Body of pancreas (tissue), 4 donors: ENCODE data around the gene TP53TG5. TPM values are rescaled to one million over a fixed set of nuclear protein-coding genes. Genes with fewer than 3 reads are reported as not detected.

ENCODE experiments used
- ATAC-seq: fragments of 150-250 bp; one replicate; pipeline ENCODE4 v1.9.1; 2016
- DNase-seq, 4 donors: peaks; one replicate each; pipeline ENCODE4 v3.0.0-alpha.2; 2019
- H3K27ac ChIP-seq, 4 donors: fragments of 200-600 bp; sonication (generic); 1 replicate in 3 of 4; 2 replicates in 1 of 4; pipeline versions ENCODE4 v1.5.1 to v1.6.1; 2016 to 2019; ENCODE audit warnings: mild to moderate bottlenecking in 1 of 4, mixed read lengths in 1 of 4, moderate library complexity in 1 of 4
- H3K27me3 ChIP-seq, 2 donors: fragments of 200-600 bp; sonication (generic); one replicate each; pipeline ENCODE4 v1.6.0; 2016; ENCODE audit warnings: mild to moderate bottlenecking in 1 of 2
- H3K36me3 ChIP-seq, 2 donors: fragments of 200-600 bp; sonication (generic); replicated peaks in 1 of 2; 2 replicates each; pipeline ENCODE4 v1.5.1; 2016; ENCODE audit warnings: low read depth in 2 of 2; ENCODE audit not compliant: insufficient read depth in 1 of 2
- H3K4me1 ChIP-seq: fragments of 200-600 bp; sonication (generic); one replicate; pipeline ENCODE4 v1.6.0; 2016
- H3K4me3 ChIP-seq, 2 donors: fragments of 200-600 bp; sonication (generic); 1 replicate in 1 of 2; 2 replicates in 1 of 2; pipeline ENCODE4 v1.5.1; 2016 to 2019
- H3K9me3 ChIP-seq, 3 donors: fragments of 200-600 bp; sonication (generic); 1 replicate in 2 of 3; 2 replicates in 1 of 3; pipeline ENCODE4 v1.5.1; 2016
- CTCF ChIP-seq, 7 experiments: fragments of 450-650 bp in 4 of 7; fragments of 200-600 bp in 3 of 7; sonication (generic) in 3 of 7; IDR thresholded peaks; one replicate each; pipeline ENCODE4 v1.5.1; 2016 to 2019; ENCODE audit warnings: antibody characterized with exemption in 7 of 7
- POLR2A ChIP-seq, 3 donors: fragments of 450-650 bp; IDR thresholded peaks; one replicate each; pipeline ENCODE4 v1.6.1; 2016; ENCODE audit warnings: antibody characterized with exemption in 3 of 3, mild to moderate bottlenecking in 2 of 3
- WGBS, 2 donors: methylation state at CpG; one replicate each; pipeline ENCODE4 v1.1.5; 2017; 5-methylcytosine and 5-hydroxymethylcytosine counted together
- intact Hi-C: fragments of 100-400 bp; cut with DNase I; formaldehyde crosslinking; loops from one replicate; pipeline ENCODE4 v1.15.1; 2023
- total RNA-seq, 2 donors: library from RNA; depleted of rRNA; stranded (reverse); fragments of >200 nt; gene quantifications; one replicate each; pipeline ENCODE4 v1.1.0, GENCODE V29; 2016

The TP53TG5 gene
- total RNA-seq, 2 donors from 2014 or later: not detected

GRCh38 chr20:45408646-45409213, 30.6 kb upstream of the TP53TG5 start:
- TF ChIP-seq POLR2A (IDR thresholded peaks at IDR 0.05) (no peak), CTCF (IDR thresholded peaks at IDR 0.05) (no peak)
- intact Hi-C loops: no loop called here
- ATAC-seq (no peak), DNase-seq (peak in 1 of 4 donors; percentile 25)
- WGBS, 2 donors: 76 to 77% methylated on average over 5 to 7 of the region's 7 CpGs
- no peak overlapping the region for H3K27ac ChIP-seq
- no peaks in the 10 kb centered on the region for H3K27me3 ChIP-seq
- no peaks in the 10 kb centered on the region for H3K9me3 ChIP-seq
- H3K36me3 ChIP-seq: peaks cover 0 to 6% of the 10 kb centered on the region in 2 donors
- peaks cover 19% of the 10 kb centered on the region for H3K4me1 ChIP-seq
- H3K4me3 ChIP-seq: no peak overlapping the region

GRCh38 chr20:45407783-45408645, 29.9 kb upstream of the TP53TG5 start, which contains the start of gene DBNDD2:
Gene DBNDD2, plus strand, starts transcription at chr20:45408289. Its CDS starts 179 bp downstream, at chr20:45408468.
- TF ChIP-seq CTCF (IDR thresholded peaks at IDR 0.05) (no peak), POLR2A (IDR thresholded peaks at IDR 0.05) (no peak)
- Histone ChIP-seq H3K27me3 (no peaks in the 10 kb centered on the region), H3K27ac (peak within 1 kb of the TSS; percentile 72 to 79 (median 76)), H3K9me3 (no peaks in the 10 kb centered on the region), H3K4me1 (peaks cover 19% of the 10 kb centered on the region), H3K4me3 (peak within 1 kb of the TSS; percentile 73 to 90), H3K36me3 (peaks cover 0 to 6% of the 10 kb centered on the region in 2 donors)
- ATAC-seq (no peak), DNase-seq (no peak)
- 86 to 92% methylated on average over 20 to 21 of the region's 21 CpGs for WGBS, 2 donors
- intact Hi-C loops: no loop called here

GRCh38 chr20:45407067-45407745, 29.1 kb upstream of the TP53TG5 start:
- intact Hi-C loops: no loop called here
- H3K4me3 ChIP-seq: peak overlapping the region; percentile 73 to 90
- TF ChIP-seq POLR2A (IDR thresholded peaks at IDR 0.05): peak in 2 of 3 donors; percentile 47 to 51
- TF ChIP-seq CTCF (IDR thresholded peaks at IDR 0.05): no peak
- DNase-seq: peak; percentile 22 to 45 (median 34)
- peak; percentile 35 for ATAC-seq
- peaks cover 19% of the 10 kb centered on the region for H3K4me1 ChIP-seq
- peak overlapping the region; percentile 72 to 79 (median 76) for H3K27ac ChIP-seq
- no peaks in the 10 kb centered on the region for H3K27me3 ChIP-seq
- H3K36me3 ChIP-seq: peaks cover 0 to 6% of the 10 kb centered on the region in 2 donors
- 16 to 57% methylated on average over 7 to 28 of the region's 30 CpGs for WGBS, 2 donors
- H3K9me3 ChIP-seq: no peaks in the 10 kb centered on the region

- 0 to 1% methylated on average over 32 to 80 of the region's 87 CpGs for WGBS, 2 donors
- TF ChIP-seq CTCF (IDR thresholded peaks at IDR 0.05) (no peak), POLR2A (IDR thresholded peaks at IDR 0.05) (peak in 2 of 3 donors; percentile 20 to 41)
Observed at GRCh38 chr20:45406260-45407066, 28.3 kb upstream of the TP53TG5 start.

More at GRCh38 chr20:45406260-45407066, 28.3 kb upstream of the TP53TG5 start:
- no peaks in the 10 kb centered on the region for H3K9me3 ChIP-seq
- DNase-seq: peak; percentile 70 to 78 (median 73)
- peaks cover 19% of the 10 kb centered on the region for H3K4me1 ChIP-seq
- H3K27me3 ChIP-seq: no peaks in the 10 kb centered on the region
- peak; percentile 74 for ATAC-seq
- intact Hi-C loops: no loop called here
- peak overlapping the region; percentile 73 to 90 for H3K4me3 ChIP-seq
- H3K36me3 ChIP-seq: peaks cover 0 to 6% of the 10 kb centered on the region in 2 donors
- peak overlapping the region; percentile 72 to 79 (median 76) for H3K27ac ChIP-seq
